A549 (cell line): Measurements from ENCODE around the gene CSMD2. TPM values are rescaled to one million over a fixed set of nuclear protein-coding genes. Genes with fewer than 3 reads are reported as not detected.

Experiments
- ATAC-seq, 2 experiments: fragments of 200-7000 bp in 1 of 2; fragments of >200 bp in 1 of 2; cut with Nextera tagmentation in 1 of 2; cut with Tn5 transposase in 1 of 2; 3 replicates each; pipeline versions ENCODE4 v1.8.0 to v1.9.1; 2018 to 2020; ENCODE audit warnings: mild to moderate bottlenecking in 1 of 2, moderate library complexity in 1 of 2
- CTCF ChIA-PET: fragments of 300-600 bp; sonication (Branson Sonifier 250); formaldehyde crosslinking; extraction: SDS; loops from one replicate; lab custom pipeline; 2021; ENCODE audit warnings: antibody characterized with exemption, inconsistent platforms; lab: Yijun Ruan, JAX
- POLR2A ChIA-PET: fragments of 350-600 bp; formaldehyde crosslinking; extraction: SDS; loops from one replicate; lab custom pipeline; 2021; ENCODE audit warnings: antibody characterized with exemption, inconsistent platforms; lab: Yijun Ruan, JAX
- DNase-seq, 2 experiments: peaks; one replicate each; pipeline versions ENCODE4 v3.0.0 to v3.0.0-alpha.2; 2011 to 2016; ENCODE audit warnings: low read depth in 1 of 2, low spot score in 1 of 2
- FAIRE-seq: peaks from 2 replicates; lab custom pipeline; 2011; peaks lifted over from hg19 to GRCh38; lab: Jason Lieb, UNC
- H3K27ac ChIP-seq, 2 experiments: fragments of >200 bp; sonication (Bioruptor Twin); formaldehyde crosslinking; 3 replicates each; pipeline ENCODE4 v1.5.1; 2016 to 2017
- H3K4me1 ChIP-seq: fragments of >200 bp; sonication (Bioruptor Twin); formaldehyde crosslinking; 3 replicates; pipeline ENCODE4 v1.6.1; 2016
- H3K4me2 ChIP-seq: fragments of >200 bp; sonication (Bioruptor Twin); formaldehyde crosslinking; 3 replicates; pipeline ENCODE4 v1.6.1; 2016
- H3K4me3 ChIP-seq: fragments of >200 bp; sonication (Bioruptor Twin); formaldehyde crosslinking; 3 replicates; pipeline ENCODE4 v1.5.1; 2016
- H3K9me3 ChIP-seq: fragments of >200 bp; sonication (Bioruptor Twin); formaldehyde crosslinking; 3 replicates; pipeline ENCODE4 v1.6.1; 2016
- BHLHE40 ChIP-seq: IDR thresholded peaks from 2 replicates; pipeline ENCODE4 v1.6.1; 2012; ENCODE audit warnings: low read depth, low read length, inconsistent platforms
- CBX2 ChIP-seq: fragments of 200-600 bp; sonication (generic); IDR thresholded peaks from 2 replicates; pipeline ENCODE4 v1.6.1; 2016; ENCODE audit warnings: low read depth, mild to moderate bottlenecking, borderline replicate concordance
- CEBPB ChIP-seq, 2 experiments: fragments of >200 bp in 1 of 2; sonication (Bioruptor Twin) in 1 of 2; formaldehyde crosslinking in 1 of 2; IDR thresholded peaks; 2 replicates each; pipeline ENCODE4 v1.6.1; 2012 to 2016
- EP300 ChIP-seq, 2 experiments: fragments of >200 bp; sonication (Bioruptor Twin); formaldehyde crosslinking; IDR thresholded peaks; 2 replicates in 1 of 2; 3 replicates in 1 of 2; pipeline ENCODE4 v1.6.1; 2016 to 2017
- FOSB ChIP-seq: fragments of 250-450 bp; sonication (Bioruptor Pico); IDR thresholded peaks from 2 replicates; pipeline ENCODE4 v1.5.0; 2020; ENCODE audit warnings: mild to moderate bottlenecking, moderate library complexity
- FOXS1 ChIP-seq: fragments of 250-450 bp; sonication (Bioruptor Pico); IDR thresholded peaks from 2 replicates; pipeline ENCODE4 v1.5.0; 2020; ENCODE audit warnings: mild to moderate bottlenecking, moderate library complexity
- HDAC2 ChIP-seq: fragments of 200-600 bp; sonication (generic); IDR thresholded peaks from 2 replicates; pipeline ENCODE4 v1.6.1; 2016
- JUN ChIP-seq, 2 experiments: fragments of >200 bp; sonication (Bioruptor Twin); formaldehyde crosslinking; IDR thresholded peaks; 2 replicates in 1 of 2; 3 replicates in 1 of 2; pipeline ENCODE4 v1.6.1; 2016 to 2017
- KDM1A ChIP-seq: fragments of 200-600 bp; sonication (generic); IDR thresholded peaks from 2 replicates; pipeline ENCODE4 v1.6.1; 2016; ENCODE audit warnings: low read depth, mild to moderate bottlenecking
- KDM5A ChIP-seq: fragments of 200-600 bp; sonication (generic); IDR thresholded peaks from 2 replicates; pipeline ENCODE4 v1.6.1; 2016; ENCODE audit warnings: antibody characterized with exemption, mild to moderate bottlenecking
- NPAS2 ChIP-seq: fragments of 250-450 bp; sonication (Bioruptor Pico); IDR thresholded peaks from 2 replicates; pipeline ENCODE4 v1.8.0; 2022; ENCODE audit warnings: mild to moderate bottlenecking, moderate library complexity, borderline replicate concordance
- NR3C1 ChIP-seq: fragments of >200 bp; sonication (Bioruptor Twin); formaldehyde crosslinking; IDR thresholded peaks from 3 replicates; pipeline ENCODE4 v1.6.1; 2017
- RFX5 ChIP-seq: fragments of 450-650 bp; IDR thresholded peaks from 2 replicates; pipeline ENCODE4 v1.7.1; 2014; ENCODE audit warnings: antibody characterized with exemption, mild to moderate bottlenecking, moderate library complexity
- RNF2 ChIP-seq: fragments of 200-600 bp; sonication (generic); IDR thresholded peaks from 2 replicates; pipeline ENCODE4 v1.6.1; 2016; ENCODE audit warnings: low read depth, mild to moderate bottlenecking, antibody characterized with exemption, moderate library complexity, borderline replicate concordance
- TFCP2L1 ChIP-seq: fragments of 250-450 bp; sonication (Bioruptor Pico); IDR thresholded peaks from 2 replicates; pipeline ENCODE4 v1.5.0; 2021; ENCODE audit warnings: mild to moderate bottlenecking
- ZFP36 ChIP-seq: fragments of 450-650 bp; IDR thresholded peaks from 2 replicates; pipeline ENCODE4 v1.6.1; 2014; ENCODE audit warnings: borderline replicate concordance; ENCODE audit not compliant: partially characterized antibody
- ZSCAN20 ChIP-seq: fragments of 250-450 bp; sonication (Bioruptor Pico); IDR thresholded peaks from 2 replicates; pipeline ENCODE4 v1.8.0; 2022; ENCODE audit warnings: mild to moderate bottlenecking, moderate library complexity
- WGBS: methylation state at CpG from one replicate; pipeline ENCODE4 v1.1.6; 2017; ENCODE audit errors: missing lambda C conversion rate; 5-methylcytosine and 5-hydroxymethylcytosine counted together
- polyA plus RNA-seq, 4 experiments: library from polyadenylated mRNA; depleted of rRNA in 3 of 4; stranded (reverse); fragments of >200 nt; fragmentation: RNase III in 1 of 4; extraction: RNeasy Plus Mini Kit Qiagen cat#74134 plus additional on column Dnase treatment in 1 of 4; gene quantifications; 2 replicates in 3 of 4; 3 replicates in 1 of 4; pipeline ENCODE4 v1.2.3, GENCODE V29; 2011 to 2017
- TF ChIP-seq, protein P1 (sequence below): fragments of 200-600 bp; sonication (generic); IDR thresholded peaks from 2 replicates; pipeline ENCODE4 v1.6.1; 2016; ENCODE audit warnings: antibody characterized with exemption, mild to moderate bottlenecking, moderate library complexity
- TF ChIP-seq, protein P2 (sequence below): IDR thresholded peaks from 2 replicates; pipeline ENCODE4 v1.6.1; 2012
- TF ChIP-seq, protein P3 (sequence below): fragments of 150-350 bp; IDR thresholded peaks from 2 replicates; pipeline ENCODE4 v1.6.1; 2014; ENCODE audit warnings: low read depth, mild to moderate bottlenecking, low read length
- TF ChIP-seq, protein P4 (sequence below): fragments of >200 bp; sonication (Bioruptor Twin); formaldehyde crosslinking; IDR thresholded peaks from 2 replicates; pipeline ENCODE4 v1.6.1; 2016

CSMD2 gene
- polyA plus RNA-seq, 2 of the 4 experiments (the other 2 are of a cell fraction): not detected

DNA sequence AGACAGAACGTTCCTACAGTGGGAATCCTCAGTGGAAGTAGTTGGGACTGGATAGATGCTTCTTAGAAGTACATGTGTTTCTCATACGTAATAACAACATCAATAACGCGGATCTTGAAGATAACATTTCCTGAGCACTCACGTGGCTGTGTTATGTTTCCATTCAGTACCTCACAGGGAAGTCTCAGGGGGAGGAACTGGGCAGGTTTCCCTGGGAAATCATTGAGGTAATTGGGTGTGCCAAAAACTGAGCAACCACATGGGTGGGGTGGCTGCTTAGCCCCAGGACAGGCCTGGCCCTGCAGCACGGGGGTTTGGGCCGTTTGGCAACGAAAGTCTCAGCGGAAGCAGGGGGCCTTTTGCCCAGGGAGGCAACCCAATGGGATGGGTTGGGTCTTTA lies 558.8 kb downstream of the CSMD2 start:
- Histone ChIP-seq H3K4me1 (no peaks in the 10 kb centered on the region), H3K9me3 (no peaks in the 10 kb centered on the region), H3K4me3 (no peak overlapping the region), H3K4me2 (no peak overlapping the region), H3K27ac (no peak overlapping the region)
- no peak for TF ChIP-seq CBX2
- TF ChIP-seq, protein P1, sequence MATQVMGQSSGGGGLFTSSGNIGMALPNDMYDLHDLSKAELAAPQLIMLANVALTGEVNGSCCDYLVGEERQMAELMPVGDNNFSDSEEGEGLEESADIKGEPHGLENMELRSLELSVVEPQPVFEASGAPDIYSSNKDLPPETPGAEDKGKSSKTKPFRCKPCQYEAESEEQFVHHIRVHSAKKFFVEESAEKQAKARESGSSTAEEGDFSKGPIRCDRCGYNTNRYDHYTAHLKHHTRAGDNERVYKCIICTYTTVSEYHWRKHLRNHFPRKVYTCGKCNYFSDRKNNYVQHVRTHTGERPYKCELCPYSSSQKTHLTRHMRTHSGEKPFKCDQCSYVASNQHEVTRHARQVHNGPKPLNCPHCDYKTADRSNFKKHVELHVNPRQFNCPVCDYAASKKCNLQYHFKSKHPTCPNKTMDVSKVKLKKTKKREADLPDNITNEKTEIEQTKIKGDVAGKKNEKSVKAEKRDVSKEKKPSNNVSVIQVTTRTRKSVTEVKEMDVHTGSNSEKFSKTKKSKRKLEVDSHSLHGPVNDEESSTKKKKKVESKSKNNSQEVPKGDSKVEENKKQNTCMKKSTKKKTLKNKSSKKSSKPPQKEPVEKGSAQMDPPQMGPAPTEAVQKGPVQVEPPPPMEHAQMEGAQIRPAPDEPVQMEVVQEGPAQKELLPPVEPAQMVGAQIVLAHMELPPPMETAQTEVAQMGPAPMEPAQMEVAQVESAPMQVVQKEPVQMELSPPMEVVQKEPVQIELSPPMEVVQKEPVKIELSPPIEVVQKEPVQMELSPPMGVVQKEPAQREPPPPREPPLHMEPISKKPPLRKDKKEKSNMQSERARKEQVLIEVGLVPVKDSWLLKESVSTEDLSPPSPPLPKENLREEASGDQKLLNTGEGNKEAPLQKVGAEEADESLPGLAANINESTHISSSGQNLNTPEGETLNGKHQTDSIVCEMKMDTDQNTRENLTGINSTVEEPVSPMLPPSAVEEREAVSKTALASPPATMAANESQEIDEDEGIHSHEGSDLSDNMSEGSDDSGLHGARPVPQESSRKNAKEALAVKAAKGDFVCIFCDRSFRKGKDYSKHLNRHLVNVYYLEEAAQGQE: no peak
- no peak for TF ChIP-seq JUN (IDR thresholded peaks at IDR 0.05)
- TF ChIP-seq KDM5A: no peak
- TF ChIP-seq, protein P2, sequence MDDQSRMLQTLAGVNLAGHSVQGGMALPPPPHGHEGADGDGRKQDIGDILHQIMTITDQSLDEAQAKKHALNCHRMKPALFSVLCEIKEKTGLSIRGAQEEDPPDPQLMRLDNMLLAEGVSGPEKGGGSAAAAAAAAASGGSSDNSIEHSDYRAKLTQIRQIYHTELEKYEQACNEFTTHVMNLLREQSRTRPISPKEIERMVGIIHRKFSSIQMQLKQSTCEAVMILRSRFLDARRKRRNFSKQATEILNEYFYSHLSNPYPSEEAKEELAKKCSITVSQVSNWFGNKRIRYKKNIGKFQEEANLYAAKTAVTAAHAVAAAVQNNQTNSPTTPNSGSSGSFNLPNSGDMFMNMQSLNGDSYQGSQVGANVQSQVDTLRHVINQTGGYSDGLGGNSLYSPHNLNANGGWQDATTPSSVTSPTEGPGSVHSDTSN: no peak
- TF ChIP-seq ZSCAN20: no peak
- no peak for TF ChIP-seq NR3C1
- no peak for TF ChIP-seq EP300 (IDR thresholded peaks at IDR 0.05)
- TF ChIP-seq FOSB (CRISPR knock-in tag): no peak
- TF ChIP-seq HDAC2: no peak
- TF ChIP-seq TFCP2L1 (CRISPR knock-in tag): no peak
- TF ChIP-seq NPAS2 (CRISPR knock-in tag): no peak
- TF ChIP-seq, protein P3, sequence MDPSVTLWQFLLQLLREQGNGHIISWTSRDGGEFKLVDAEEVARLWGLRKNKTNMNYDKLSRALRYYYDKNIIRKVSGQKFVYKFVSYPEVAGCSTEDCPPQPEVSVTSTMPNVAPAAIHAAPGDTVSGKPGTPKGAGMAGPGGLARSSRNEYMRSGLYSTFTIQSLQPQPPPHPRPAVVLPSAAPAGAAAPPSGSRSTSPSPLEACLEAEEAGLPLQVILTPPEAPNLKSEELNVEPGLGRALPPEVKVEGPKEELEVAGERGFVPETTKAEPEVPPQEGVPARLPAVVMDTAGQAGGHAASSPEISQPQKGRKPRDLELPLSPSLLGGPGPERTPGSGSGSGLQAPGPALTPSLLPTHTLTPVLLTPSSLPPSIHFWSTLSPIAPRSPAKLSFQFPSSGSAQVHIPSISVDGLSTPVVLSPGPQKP: no peak
- TF ChIP-seq RFX5: no peak
- TF ChIP-seq FOXS1 (CRISPR knock-in tag): no peak
- TF ChIP-seq KDM1A: no peak
- DNase-seq: no peak
- CTCF ChIA-PET: no interaction called here
- 31% methylated on average over 7 of the region's 9 CpGs for WGBS
- POLR2A ChIA-PET: no interaction called here
- ATAC-seq: no peak
- FAIRE-seq: no peak

DNA sequence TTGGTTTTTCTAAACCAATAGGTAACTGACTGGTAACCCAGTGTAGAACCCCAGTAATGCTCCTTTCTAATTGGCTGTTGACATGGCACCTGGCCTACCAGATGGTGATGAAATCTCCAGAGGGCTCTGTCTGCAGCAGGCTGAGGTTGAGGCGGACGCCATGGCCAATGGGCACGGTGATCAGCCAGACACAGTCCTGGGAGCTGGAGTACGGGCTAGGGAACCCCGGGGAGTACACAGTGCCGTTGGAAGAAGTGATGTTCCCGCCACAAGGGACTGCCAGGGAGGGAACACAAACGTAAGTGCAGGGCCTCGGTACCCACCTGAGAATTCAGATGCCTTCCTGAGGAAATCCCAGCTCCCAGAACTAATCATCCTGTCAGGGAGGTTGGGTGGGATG lies 562.8 kb downstream of the CSMD2 start:
- Histone ChIP-seq H3K4me2 (no peak overlapping the region), H3K4me1 (no peaks in the 10 kb centered on the region), H3K4me3 (no peak overlapping the region), H3K27ac (no peak overlapping the region), H3K9me3 (no peaks in the 10 kb centered on the region)
- DNase-seq (no peak), ATAC-seq (no peak), FAIRE-seq (no peak)
- WGBS: 4% methylated on average over 7 of the region's 9 CpGs
- CTCF ChIA-PET: interaction anchor here (1.4 kb wide), 1 partner anchor 10 kb away, joined by 4 read pairs; no protein-coding TSS in a partner anchor
- POLR2A ChIA-PET: no interaction called here
- TF ChIP-seq ZSCAN20: no peak
- no peak for TF ChIP-seq KDM1A
- no peak for TF ChIP-seq RNF2
- no peak for TF ChIP-seq NR3C1
- no peak for TF ChIP-seq ZFP36
- no peak for TF ChIP-seq CEBPB (IDR thresholded peaks at IDR 0.05)
- TF ChIP-seq, protein P4, sequence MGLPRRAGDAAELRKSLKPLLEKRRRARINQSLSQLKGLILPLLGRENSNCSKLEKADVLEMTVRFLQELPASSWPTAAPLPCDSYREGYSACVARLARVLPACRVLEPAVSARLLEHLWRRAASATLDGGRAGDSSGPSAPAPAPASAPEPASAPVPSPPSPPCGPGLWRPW: no peak
- no peak for TF ChIP-seq BHLHE40
